ENCODE data around the gene ITGA6.
A peak's percentile ranks its signal among the peaks of the same experiment; 100 is the strongest.

The ITGA6 gene

DNA sequence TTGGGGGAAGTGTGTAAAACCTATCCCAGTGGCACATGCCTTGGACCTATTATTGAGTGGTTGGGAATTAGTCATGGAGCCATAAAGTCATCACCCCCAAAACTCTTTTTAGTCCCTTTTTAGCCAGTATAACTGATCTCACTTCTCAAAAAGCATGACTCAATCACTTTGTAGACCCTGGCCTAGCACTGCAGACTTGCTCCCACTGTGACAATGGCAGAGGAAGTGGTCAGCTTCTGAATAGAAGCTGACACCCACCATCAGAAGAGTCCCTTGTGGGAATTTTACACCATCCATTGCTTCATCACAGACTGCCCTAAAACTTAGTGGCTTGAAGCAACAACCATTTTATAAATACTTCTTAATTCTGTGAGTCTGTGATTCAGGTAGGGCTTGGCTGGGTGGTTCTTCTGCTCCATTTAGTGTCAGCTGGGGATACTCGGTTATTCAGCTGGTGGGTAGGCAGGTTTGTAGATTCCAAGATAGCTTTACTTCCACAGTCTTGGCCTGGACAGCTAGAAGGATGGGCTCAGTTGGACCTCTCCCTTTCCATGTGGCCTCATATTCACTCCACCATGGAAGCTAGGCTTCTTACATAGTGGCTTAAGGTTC is 10.8 kb upstream of the ITGA6 start:
- DNase-seq (ENCODE audit: low spot score) = peak; percentile 85

DNA sequence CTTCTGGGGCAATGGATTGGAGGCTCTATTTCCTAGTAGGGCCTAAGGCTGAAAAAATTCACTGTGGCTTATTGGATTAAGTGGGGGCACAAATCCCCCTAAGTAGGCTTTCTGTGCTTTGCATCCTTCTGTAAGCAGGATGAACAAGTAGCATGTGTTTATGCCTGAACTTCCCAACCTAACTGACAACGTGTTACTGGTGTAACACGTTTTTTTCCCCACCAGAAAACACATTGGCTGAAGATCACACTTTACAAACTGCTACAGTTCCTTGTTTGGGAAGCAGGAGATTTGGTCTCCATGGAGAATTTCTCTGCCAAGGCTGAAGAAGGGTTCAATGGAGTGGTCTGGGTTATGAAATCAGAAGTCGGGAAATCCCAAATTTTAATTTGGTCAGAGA is 7.2 kb upstream of the ITGA6 start:
- DNase-seq (ENCODE audit: low spot score) = no peak

DNA sequence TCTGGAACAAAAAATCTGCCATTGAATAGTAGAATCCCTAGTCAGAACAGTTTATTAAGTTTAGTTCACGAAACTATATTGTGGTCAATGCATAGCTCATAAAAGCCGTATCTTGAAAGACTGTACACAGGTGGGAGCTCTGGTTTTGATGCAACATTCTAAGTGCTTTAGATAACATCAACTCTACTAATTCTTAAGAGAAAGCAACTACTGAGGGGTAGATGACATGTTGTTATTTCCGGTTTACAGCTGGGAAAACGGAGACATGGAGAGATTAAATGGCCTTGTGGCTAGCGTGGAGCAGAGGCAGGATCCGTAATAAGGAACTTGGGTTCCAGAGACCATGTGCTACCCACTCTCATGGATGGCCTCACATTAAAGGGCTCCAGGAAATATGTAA is 4.2 kb upstream of the ITGA6 start:
- no peak for DNase-seq (ENCODE audit: low spot score)

DNA sequence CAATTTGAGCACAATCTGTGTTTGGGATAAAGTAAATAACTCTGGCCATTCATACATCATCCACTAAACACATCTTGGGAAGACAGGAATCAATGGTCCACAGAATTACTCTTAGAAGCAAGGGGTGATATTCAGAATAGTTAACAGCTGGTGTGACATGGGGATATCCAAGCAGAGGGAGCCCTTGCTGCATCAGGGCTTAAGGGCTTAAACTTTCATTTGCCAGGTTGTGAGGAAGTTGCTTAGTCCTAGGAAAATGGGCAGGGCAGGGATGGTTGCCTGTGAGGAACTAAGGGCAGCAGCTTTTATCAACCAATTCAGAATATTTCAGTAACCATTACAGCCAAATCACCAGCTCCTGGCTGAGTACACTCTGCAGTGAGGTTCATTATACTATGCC is 2.0 kb upstream of the ITGA6 start:
- no peak for DNase-seq (ENCODE audit: low spot score)

DNA sequence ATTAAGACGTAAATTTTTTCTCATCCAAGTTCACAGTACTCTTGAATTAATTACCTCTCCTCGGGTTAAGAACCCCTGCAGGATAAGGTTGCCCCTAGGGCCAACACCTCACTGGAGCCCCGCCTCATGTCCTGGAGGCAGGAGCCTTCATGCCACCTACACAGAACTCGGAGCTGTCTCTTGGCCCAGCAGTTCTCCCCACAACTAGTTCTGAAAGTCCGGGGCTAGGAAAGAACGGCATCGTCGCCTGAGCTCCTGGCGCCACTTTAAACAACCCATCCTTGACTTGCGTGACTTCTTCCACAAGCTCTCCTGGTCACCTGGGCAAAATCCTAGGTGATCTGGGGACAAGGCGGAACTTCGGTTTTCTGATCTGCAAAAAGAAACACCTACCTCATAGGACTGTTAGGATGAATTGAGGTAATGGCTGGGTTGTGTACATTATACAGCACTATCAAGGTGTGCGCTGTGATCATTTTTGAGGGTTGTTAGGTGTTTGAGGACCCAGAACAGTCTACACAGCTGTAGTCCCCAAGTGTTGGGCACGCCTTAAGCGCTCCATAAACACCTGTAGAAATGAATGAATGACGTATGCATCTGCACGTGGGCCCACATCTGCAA is 641 bp upstream of the ITGA6 start:
- DNase-seq (ENCODE audit: low spot score) = no peak

DNA sequence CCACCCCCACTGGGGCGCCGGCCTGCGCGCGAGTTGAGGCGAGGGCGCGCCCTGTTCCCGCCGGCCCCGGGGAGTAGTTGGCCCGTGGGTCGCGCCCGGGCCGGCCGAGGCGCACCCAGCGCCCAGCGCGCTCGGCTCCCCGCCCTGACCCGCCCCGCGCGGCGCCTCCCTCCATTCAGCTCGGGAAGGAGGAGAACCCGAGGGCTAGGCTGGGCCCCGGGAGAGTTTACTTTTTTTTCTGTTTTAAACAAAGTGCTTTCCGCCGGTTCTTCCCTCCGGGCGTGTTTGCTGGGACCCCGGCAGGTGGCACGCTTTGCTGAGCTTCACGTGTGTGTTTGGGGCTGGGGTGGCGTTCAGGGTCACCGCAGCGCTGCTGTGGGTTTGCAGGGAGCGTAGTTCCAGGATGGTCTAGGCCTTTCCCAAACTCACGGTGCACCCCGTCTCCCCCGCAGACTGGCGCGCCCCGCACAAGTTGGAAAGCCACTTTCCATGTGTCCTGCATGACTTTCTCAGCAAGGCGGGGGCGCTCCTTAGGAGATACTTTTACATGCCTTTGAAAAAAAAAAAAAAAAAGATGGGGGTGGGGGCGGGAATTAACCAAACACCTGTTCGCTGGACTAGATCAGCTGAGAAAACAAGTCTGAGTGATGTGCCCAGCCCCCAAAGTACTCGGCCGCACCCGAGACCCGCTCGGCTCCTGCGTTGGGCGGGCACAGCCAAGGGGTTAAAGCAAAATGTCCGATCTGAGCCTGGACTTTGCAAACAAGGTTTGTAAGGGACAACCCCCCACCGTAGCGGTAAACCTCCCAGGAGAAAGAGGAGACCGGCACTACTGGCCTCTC is 825 bp downstream of the ITGA6 start:
- peak; percentile 76 for DNase-seq (ENCODE audit: low spot score)

DNA sequence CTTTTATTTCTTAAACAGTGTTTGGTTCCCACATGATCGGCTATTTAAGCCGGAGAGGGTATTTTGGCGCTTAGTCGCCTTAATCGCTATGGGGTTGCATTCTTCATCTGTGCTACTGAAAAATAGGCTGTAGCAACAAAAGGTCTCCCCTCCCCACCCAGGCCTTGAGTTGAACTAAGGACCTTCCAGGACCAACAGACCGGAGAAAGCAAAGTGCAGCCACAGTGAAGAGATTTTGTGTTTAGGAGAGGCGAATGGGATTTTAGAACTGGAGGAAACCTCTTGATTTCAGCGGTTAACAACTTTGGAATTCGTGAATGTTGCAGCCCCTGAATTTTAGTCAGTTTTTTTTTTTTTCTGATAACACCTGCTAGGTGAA is 1.4 kb downstream of the ITGA6 start:
- DNase-seq (ENCODE audit: low spot score) = no peak

DNA sequence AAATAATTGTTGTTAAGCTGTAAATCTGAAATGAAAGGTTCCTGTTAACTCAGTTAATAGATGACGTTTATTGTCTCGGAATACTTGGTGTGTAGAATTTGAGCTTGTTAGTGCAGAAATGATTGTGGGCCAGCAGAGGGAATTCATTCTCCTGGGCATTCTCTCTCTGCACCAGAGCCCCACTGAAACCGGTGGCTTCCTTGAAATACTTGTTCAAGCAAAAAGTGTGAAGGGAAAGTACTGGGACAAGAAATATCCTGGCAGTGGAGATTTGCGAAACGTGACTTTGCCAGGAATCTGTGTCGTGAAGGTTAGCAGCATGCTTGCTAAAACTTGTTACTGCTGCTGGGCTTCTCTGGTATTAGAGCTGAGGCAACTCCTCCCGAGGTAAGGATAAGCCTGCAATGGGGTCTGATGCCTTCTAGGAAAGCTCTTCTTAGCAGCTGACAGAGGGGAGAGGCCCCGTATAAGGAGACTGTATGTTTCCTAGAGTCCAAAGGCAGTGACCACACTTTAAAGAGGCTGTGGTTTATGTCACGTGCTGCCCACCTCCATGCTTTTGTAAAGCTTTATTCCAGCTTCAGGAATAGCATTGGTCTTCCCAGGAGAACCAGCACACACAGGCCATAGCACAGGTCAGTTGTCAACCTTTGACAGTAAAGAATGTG is 2.0 kb downstream of the ITGA6 start:
- DNase-seq (ENCODE audit: low spot score) = peak; percentile 68

DNA sequence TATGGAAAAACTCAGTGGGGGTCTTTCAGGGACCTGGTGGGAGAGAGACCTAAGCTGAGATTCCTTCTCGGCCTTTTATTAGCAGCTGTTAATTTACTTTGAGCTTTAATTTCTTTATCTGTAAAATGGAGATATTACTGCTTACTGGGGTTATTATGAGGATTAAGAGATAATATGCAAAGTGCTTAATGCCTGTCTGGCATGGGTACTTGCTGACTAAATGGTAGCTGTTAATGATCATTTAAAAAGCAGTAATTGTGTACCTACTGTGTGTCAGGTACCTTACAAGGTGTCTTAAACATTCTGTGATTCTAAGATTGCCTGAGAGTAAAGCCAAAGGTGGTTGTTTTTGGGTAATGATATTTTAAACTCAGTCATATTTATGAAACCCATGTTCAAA is 2.6 kb downstream of the ITGA6 start:
- no peak for DNase-seq (ENCODE audit: low spot score)

DNA sequence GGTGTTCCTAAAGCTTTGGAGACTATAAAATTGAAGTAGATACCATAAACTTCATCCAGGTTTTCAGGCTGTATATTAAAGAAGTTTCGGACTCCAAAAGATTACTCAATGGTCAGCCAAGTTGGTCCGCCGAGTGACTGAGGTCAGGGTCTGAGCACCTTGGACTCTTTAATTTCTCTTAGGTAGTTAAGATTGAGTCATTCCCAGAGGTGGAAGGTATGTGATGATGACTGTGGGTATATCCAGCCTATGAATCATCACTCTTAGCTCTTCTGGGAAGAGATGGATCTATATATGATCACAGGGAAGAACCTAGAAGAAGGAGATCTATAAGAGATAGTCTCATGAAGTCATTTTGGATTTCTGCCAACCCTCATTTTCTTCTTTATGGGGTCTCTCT is 3.3 kb downstream of the ITGA6 start:
- peak; percentile 74 for DNase-seq (ENCODE audit: low spot score)

DNA sequence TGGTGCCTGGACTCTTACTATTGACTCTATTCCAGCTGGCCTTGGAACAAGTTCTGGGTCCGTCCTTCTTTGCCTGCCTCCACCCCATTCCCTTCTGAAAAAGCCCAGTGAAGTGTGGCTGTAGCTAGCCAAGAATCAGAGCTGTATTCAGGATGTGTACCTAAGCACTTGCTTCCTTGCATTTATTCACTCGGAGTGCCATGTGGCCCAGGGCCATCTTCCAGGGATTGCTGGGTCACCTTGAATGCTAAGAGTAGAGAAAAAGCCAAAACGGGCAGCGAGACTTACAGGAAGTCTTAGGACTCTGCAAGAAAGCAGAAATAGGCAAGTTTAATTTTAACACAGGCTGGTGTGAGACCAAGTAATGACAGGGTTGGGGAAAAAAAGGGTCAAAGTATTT is 4.1 kb downstream of the ITGA6 start:
- DNase-seq (ENCODE audit: low spot score) = no peak

DNA sequence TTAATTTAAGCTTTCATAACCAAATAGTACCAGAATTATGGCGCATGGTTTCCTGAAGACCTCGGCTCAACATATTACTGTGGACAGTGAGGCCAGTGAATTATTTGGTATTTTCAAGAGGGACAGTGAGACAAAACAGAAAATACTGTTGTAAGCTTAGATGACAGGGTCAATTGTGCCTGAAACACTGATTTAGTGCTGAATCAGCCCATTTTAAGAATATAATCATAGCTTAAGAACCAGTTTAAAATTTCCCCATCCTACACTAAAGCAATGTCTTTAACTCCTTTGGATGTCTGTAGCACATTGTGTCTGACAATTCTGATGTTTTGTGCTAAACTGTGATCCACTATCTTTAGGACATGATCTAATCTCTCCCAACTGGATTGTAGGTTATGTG is 4.6 kb downstream of the ITGA6 start:
- DNase-seq (ENCODE audit: low spot score) = no peak

DNA sequence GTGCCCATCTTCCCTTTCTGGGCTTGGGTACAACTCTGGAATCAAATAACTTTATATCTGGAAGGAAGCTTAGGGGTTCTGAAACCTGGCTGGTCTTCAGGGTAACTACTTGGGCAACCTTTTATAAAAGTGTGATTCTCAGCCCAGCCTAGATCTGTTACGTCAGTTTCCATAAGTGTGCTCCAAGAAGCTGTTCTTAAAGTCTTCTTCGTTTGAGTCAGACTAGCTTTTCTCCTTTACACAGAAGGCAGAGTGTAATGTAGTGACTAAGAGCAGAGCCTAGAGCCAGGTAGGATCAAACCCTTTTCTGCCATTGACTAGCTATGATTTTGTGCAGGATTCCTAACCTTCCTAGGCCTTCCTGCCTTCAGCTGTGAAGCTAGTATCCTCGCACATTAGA is 5.8 kb downstream of the ITGA6 start:
- DNase-seq (ENCODE audit: low spot score) = no peak

DNA sequence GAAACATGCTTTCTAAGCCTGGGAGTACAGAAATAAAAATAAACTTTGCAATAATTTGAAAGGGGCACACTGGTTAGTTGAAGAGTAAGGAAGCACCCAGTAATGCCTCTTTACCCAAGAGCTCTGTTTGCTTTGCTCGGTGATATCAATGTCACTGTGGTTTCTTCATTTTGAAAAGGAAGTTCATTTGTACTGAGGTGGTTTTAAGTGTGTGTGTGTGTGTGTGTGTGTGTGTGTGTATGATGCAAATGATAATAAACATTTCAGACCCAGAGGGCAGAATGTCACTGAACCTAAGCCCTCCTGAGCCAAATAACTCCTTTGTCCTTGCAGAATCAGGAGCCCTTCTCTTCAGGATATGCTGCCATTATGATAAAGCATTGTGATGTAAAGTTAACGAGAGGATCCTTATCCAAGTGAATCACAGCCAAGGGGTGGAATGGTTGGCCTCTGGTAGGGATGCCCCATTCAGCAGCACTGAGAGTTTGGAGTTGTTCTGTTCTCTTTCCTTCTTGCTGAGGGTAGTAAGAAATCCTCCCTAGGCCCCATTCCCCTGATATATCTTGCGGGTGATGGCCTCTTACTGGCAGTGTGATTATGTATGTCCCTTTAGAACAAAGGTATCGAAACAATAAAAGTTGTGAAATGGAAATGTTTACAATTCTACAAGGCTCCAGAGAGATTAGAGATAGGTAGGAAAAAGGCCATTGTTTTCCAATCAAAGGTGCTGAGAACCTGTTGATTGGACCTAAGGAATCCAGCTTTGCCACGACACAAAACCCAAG is 7.6 kb downstream of the ITGA6 start:
- DNase-seq (ENCODE audit: low spot score) = no peak

DNA sequence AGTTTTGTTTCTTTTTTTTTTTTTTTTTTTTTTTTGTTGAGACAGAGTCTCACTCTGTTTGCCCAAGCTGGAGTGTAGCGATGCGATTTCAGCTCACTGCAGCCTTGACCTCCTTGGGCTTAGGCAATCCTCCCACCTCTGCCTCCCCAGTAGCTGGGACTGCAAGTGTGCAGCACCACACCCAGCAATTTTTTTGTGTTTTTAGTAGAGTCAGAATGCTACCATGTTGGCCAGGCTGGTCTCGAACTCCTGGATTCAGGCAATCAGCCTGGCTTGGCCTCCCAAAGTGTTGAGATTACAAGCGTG is 8.2 kb downstream of the ITGA6 start:
- no peak for DNase-seq (ENCODE audit: low spot score)

DNA sequence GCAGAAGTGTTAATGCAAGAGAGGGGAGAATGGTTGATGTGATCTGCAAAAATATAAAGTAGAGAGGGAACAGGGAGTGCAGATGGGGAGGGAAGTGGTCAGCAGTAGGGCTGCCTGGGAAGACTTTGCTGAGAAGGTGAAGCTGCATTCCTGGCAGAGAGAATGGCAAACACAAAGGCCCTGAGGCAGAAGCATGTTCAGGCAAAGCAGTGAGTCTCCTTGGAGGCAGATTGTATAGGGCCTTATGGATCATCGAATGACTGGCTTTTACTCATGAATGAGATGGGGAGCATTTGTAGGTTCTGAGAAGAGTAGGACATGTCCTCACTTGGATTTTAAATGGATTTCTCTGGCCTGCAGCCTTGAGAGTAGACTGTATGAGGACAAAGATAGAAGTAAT is 9.5 kb downstream of the ITGA6 start:
- no peak for DNase-seq (ENCODE audit: low spot score)

DNA sequence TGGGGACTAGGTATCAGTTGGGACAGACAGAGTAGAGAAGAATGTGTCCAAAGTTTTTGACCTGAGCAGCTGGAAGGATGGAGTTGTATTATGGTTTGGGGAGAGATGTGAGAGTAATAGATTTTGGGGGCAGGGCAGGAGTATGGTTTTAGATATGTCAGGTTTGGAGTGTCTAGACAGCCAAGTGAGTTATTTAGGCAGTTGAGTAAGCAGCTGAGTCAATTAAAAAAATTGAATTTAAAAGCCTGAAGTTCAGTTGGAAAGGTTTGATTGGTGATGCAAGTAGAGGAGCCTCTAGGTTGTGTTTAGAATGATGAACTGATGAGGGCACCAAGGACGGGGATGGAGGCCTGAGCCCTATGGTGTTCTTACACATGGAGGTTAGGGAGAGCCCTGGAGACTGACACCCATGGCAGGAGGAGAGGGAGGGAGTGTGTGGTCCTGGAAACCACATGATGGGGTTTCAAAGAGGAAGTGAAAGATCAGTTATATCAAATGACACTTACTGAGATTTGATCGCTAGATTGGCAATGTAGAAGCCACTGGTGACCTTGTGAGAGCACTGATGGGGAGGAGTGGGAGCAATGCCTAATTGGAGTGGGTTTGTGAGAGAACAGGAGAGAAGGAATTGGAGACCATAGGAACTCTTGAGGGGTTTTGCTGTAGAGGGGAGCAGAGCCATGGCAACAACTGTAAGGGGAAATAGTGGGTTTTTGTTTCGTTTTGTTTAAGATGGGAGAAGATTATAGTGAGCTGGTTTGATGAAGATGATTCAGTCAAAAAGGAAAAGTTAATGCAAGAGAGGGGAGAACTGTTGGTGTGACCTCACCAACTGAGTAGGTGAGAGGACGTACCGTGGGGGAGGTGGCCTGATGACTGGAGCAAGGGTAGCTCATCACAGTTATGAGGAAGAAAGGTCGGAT is 10.3 kb downstream of the ITGA6 start:
- peak; percentile 54 for DNase-seq (ENCODE audit: low spot score)

DNA sequence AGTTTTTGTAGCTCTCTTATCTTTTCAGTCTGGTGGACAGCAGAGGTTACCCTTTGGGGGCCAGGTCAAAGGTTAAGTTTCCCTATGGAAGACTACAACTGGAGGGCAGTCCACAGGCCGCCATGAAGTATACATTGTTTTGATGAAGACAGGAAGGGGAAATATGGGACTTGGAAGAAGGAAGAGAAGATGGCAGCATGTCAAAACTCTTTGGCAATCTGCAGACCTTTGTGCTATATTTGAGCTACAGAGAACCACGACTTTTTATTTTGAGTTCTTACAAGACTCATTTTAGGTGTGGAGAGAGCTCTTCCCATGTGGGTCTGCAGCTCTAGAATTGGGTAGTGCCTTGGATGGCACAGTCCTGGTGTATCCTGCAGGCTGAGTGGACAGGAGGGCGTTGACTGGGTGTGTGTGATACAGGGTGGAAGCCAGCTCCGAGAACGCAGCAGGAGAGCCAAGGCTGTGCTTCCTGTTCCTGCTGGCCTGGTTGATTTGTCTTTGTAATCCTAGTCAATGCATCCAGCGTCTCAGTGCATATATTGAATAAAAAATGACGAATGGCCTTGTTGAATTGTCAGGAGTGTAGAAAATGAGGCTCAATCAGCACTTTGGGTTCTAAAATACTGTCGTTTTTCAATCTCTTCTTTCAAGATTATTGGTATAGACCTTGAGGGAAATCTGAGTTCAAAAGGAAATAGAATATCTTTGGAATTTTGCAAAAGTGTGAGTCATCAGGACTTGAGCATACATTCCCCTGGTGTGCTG is 11.5 kb downstream of the ITGA6 start:
- peak; percentile 66 for DNase-seq (ENCODE audit: low spot score)

DNA sequence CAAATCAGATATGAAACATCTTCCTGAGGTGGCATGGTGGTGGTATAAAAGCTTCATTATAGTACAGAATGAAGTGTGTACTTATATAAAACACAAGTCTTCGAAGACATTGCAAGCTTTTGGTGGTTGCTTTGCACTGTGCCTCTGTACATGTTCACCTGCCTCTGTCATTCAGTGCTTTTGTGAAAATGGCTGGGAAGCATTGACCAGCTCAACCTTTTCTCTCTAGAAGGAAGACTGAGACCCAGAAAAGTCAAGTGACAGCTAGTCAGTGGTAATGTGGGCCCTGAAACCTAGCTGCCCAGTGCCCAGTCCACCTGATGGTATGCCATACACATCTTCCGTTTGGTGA is 12.1 kb downstream of the ITGA6 start:
- DNase-seq (ENCODE audit: low spot score) = no peak

DNA sequence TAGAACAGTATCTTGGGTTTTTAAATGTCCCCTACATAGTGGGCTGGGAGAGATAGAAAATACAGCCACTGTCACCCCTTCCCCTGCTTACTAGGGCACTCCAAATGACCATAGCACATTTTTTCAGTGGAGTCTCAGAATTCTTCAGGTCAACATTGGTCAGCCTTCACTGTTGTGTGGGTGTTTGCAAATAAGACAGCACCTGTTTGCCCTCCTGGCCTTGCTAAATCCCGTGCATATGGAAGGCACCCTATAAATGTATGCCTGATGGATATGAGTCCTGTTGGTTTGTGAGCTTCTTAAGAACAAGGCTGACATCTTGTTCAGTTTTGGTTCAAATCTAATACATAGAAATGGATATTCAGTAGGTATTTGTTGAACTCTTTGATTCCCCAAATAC is 12.5 kb downstream of the ITGA6 start:
- no peak for DNase-seq (ENCODE audit: low spot score)

DNA sequence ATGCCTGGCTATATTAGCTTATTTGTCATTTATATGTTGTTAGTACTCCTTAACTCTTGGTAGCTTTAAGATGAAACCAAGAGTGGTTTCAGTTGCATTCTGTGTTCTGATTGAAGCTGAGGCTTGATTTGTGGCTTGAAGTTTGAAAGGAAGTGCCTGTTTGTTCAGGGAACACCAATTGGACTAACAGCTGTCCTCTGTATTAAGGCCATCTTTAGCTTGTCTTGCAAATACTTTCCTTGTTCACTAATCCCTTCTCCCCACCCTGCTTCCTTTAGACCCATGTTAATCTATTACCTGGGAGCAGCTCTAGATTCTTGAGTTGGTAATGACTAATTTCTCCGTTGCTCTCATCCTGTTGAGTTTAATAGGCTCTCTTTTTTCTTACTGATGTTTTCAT is 13.4 kb downstream of the ITGA6 start:
- DNase-seq (ENCODE audit: low spot score) = peak; percentile 53
